ENCODE results near the gene PXN.

Gene PXN

GRCh38 chr12:120167529-120168095 is 97.9 kb downstream of the PXN start:
- DNase-seq: no peak

- DNase-seq: no peak
Observed at GRCh38 chr12:120164293-120164692, 101.2 kb downstream of the PXN start.

GRCh38 chr12:120162763-120163162 is 102.8 kb downstream of the PXN start:
- DNase-seq: no peak

- DNase-seq: no peak
Observed at GRCh38 chr12:120161852-120162251, 103.7 kb downstream of the PXN start.
